ENCODE data around the gene SPECC1L.

- TF ChIP-seq CTCF (IDR thresholded peaks at IDR 0.05) (no peak), POLR2A (IDR thresholded peaks at IDR 0.05; ENCODE audit: low read depth) (no peak), POLR2AphosphoS5 (IDR thresholded peaks at IDR 0.05) (no peak)
Measured at GRCh38 chr22:24463071-24463760, 192.6 kb downstream of the SPECC1L start.
